HepG2 (cell line): Measurements from ENCODE around the gene ZMYND10. TPM values are rescaled to one million over a fixed set of nuclear protein-coding genes. Genes with fewer than 3 reads are reported as not detected.

Experiments used
- ATF6 ChIP-seq: sonication (generic); formaldehyde crosslinking; conservative IDR thresholded peaks from 2 replicates; pipeline ENCODE4 v1.4.0; 2020; ENCODE audit warnings: missing genetic modification reagents
- CEBPB ChIP-seq: IDR thresholded peaks from 2 replicates; pipeline ENCODE4 v1.6.1; 2011; ENCODE audit warnings: low read depth, low read length, improper control_type of control experiment, borderline replicate concordance
- DBP ChIP-seq: sonication (generic); formaldehyde crosslinking; IDR thresholded peaks from 2 replicates; pipeline ENCODE4 v1.4.0; 2020; ENCODE audit warnings: missing genetic modification reagents; ENCODE audit errors: not compliant biosample characterization
- EEA1 ChIP-seq: sonication (generic); formaldehyde crosslinking; IDR thresholded peaks from 2 replicates; pipeline ENCODE4 v1.5.1; 2020; ENCODE audit warnings: mild to moderate bottlenecking, missing genetic modification reagents, borderline replicate concordance
- ELF4 ChIP-seq: sonication (generic); formaldehyde crosslinking; IDR thresholded peaks from 2 replicates; pipeline ENCODE4 v1.5.0; 2020; ENCODE audit warnings: missing genetic modification reagents, mild to moderate bottlenecking, moderate library complexity, borderline replicate concordance
- FOXA3 ChIP-seq: IDR thresholded peaks from 2 replicates; pipeline ENCODE4 v1.6.1; 2016; ENCODE audit warnings: missing genetic modification reagents, missing compliant biosample characterization
- GTF3A ChIP-seq: sonication (generic); formaldehyde crosslinking; conservative IDR thresholded peaks from 2 replicates; pipeline ENCODE4 v1.4.0; 2020; ENCODE audit warnings: mild to moderate bottlenecking, missing genetic modification reagents
- HMG20B ChIP-seq: conservative IDR thresholded peaks from 2 replicates; pipeline ENCODE4 v1.6.1; 2016; ENCODE audit warnings: missing genetic modification reagents, missing compliant biosample characterization
- HNF1B ChIP-seq: sonication (generic); formaldehyde crosslinking; IDR thresholded peaks from 2 replicates; pipeline ENCODE4 v1.5.1; 2020; ENCODE audit warnings: mild to moderate bottlenecking, moderate library complexity, missing genetic modification reagents
- HNRNPH1 ChIP-seq: fragments of 200-400 bp; formaldehyde crosslinking; optimal IDR thresholded peaks from 2 replicates; pipeline ENCODE3; 2017; ENCODE audit warnings: mild to moderate bottlenecking, low read depth, low read length
- HNRNPL ChIP-seq: fragments of 200-400 bp; formaldehyde crosslinking; IDR thresholded peaks from 2 replicates; pipeline ENCODE4 v1.6.1; 2017; ENCODE audit warnings: mild to moderate bottlenecking, low read depth, low read length
- HOXD1 ChIP-seq: sonication (generic); formaldehyde crosslinking; IDR thresholded peaks from 2 replicates; pipeline ENCODE4 v1.5.0; 2020; ENCODE audit warnings: missing genetic modification reagents
- ISX ChIP-seq: sonication (generic); formaldehyde crosslinking; conservative IDR thresholded peaks from 2 replicates; pipeline ENCODE4 v1.5.0; 2020; ENCODE audit warnings: missing genetic modification reagents
- KLF11 ChIP-seq: IDR thresholded peaks from 2 replicates; pipeline ENCODE4 v1.6.1; 2016; ENCODE audit warnings: missing compliant biosample characterization
- MED1 ChIP-seq: sonication (generic); formaldehyde crosslinking; IDR thresholded peaks from 2 replicates; pipeline ENCODE4 v1.4.0; 2020; ENCODE audit warnings: missing genetic modification reagents
- MEF2D ChIP-seq: sonication (generic); formaldehyde crosslinking; IDR thresholded peaks from 2 replicates; pipeline ENCODE4 v1.5.1; 2020; ENCODE audit warnings: mild to moderate bottlenecking, missing genetic modification reagents
- NR1H2 ChIP-seq: sonication (generic); formaldehyde crosslinking; IDR thresholded peaks from 2 replicates; pipeline ENCODE4 v1.8.1; 2022; ENCODE audit warnings: low read depth, missing genetic modification reagents, borderline replicate concordance
- POLR2AphosphoS2 ChIP-seq: IDR thresholded peaks from 2 replicates; pipeline ENCODE4 v1.6.1; 2011; ENCODE audit warnings: low read depth, low read length, improper control_type of control experiment
- SCMH1 ChIP-seq: sonication (generic); formaldehyde crosslinking; IDR thresholded peaks from 2 replicates; pipeline ENCODE4 v1.9.0; 2021; ENCODE audit warnings: missing genetic modification reagents, mild to moderate bottlenecking, borderline replicate concordance
- TARDBP ChIP-seq: sonication (generic); formaldehyde crosslinking; IDR thresholded peaks from 2 replicates; pipeline ENCODE4 v1.8.0; 2022; ENCODE audit warnings: mild to moderate bottlenecking, missing genetic modification reagents
- TEAD2 ChIP-seq: sonication (generic); formaldehyde crosslinking; IDR thresholded peaks from 2 replicates; pipeline ENCODE4 v1.9.0; 2021; ENCODE audit warnings: missing genetic modification reagents
- ZBTB42 ChIP-seq: sonication (generic); formaldehyde crosslinking; IDR thresholded peaks from 2 replicates; pipeline ENCODE4 v1.5.0; 2020; ENCODE audit warnings: mild to moderate bottlenecking, missing genetic modification reagents
- ZNF235 ChIP-seq: sonication (generic); formaldehyde crosslinking; IDR thresholded peaks from 2 replicates; pipeline ENCODE4 v1.8.1; 2023; ENCODE audit warnings: mild to moderate bottlenecking, missing genetic modification reagents, borderline replicate concordance
- ZNF331 ChIP-seq: sonication (generic); formaldehyde crosslinking; IDR thresholded peaks from 2 replicates; pipeline ENCODE4 v1.4.0; 2020; ENCODE audit warnings: missing genetic modification reagents
- ZNF33A ChIP-seq: sonication (generic); formaldehyde crosslinking; IDR thresholded peaks from 2 replicates; pipeline ENCODE4 v1.5.1; 2020; ENCODE audit warnings: missing genetic modification reagents, mild to moderate bottlenecking, moderate library complexity, borderline replicate concordance
- ZNF773 ChIP-seq: sonication (generic); formaldehyde crosslinking; IDR thresholded peaks from 2 replicates; pipeline ENCODE4 v1.4.0; 2020; ENCODE audit warnings: missing genetic modification reagents, borderline replicate concordance
- ZNF782 ChIP-seq: sonication (generic); formaldehyde crosslinking; IDR thresholded peaks from 2 replicates; pipeline ENCODE4 v1.4.0; 2020; ENCODE audit warnings: missing genetic modification reagents, mild to moderate bottlenecking, borderline replicate concordance
- polyA plus RNA-seq, 8 experiments: library from polyadenylated mRNA; depleted of rRNA in 3 of 8; stranded (reverse) in 7 of 8; unstranded in 1 of 8; fragments of >200 nt; fragmentation: Illumina TruSeq in 4 of 8; extraction: Trizol in 4 of 8; gene quantifications; 2 replicates each; pipeline versions ENCODE4 v1.2.1 to v1.2.3, GENCODE V29; 2011 to 2016; ENCODE audit warnings: low read depth in 4 of 8, missing spikeins in 1 of 8, mixed read lengths in 1 of 8; ENCODE audit not compliant: insufficient read depth in 1 of 8
- total RNA-seq, 5 experiments: library from RNA; depleted of rRNA; stranded (reverse); fragments of >200 nt; fragmentation: Illumina TruSeq; extraction: Trizol; gene quantifications; 2 replicates each; pipeline ENCODE4 v1.2.3, GENCODE V29; 2016; ENCODE audit warnings: low read depth in 1 of 5

ZMYND10 gene
- total and polyA plus RNA-seq, 2 of the 13 experiments (the other 11 are each of a cell fraction or from before 2014, with no cell fraction given), result 0.60 to 0.74 TPM

- peak; percentile 24; the same call in 1 of the 2 replicates for TF ChIP-seq HNF1B (CRISPR knock-in tag)
- TF ChIP-seq ISX (CRISPR knock-in tag), result no peak
- no peak for TF ChIP-seq TEAD2
- no peak for TF ChIP-seq GTF3A (CRISPR knock-in tag)
- no peak for TF ChIP-seq KLF11 (CRISPR knock-in tag)
- TF ChIP-seq POLR2AphosphoS2, result no peak
- peak; percentile 51 for TF ChIP-seq FOXA3 (CRISPR knock-in tag)
- peak; percentile 60 for TF ChIP-seq TARDBP (CRISPR knock-in tag)
- TF ChIP-seq DBP (CRISPR knock-in tag), result no peak
- no peak for TF ChIP-seq ELF4 (CRISPR knock-in tag)
- no peak for TF ChIP-seq ZNF33A
- TF ChIP-seq ZNF235, result no peak; the same call in 1 of the 2 replicates
- TF ChIP-seq ZNF782 (CRISPR knock-in tag), result no peak; the same call in 1 of the 2 replicates
- no peak for TF ChIP-seq EEA1
- TF ChIP-seq NR1H2 (CRISPR knock-in tag), result 0 out of 2 replicates have a peak, but pooled peaks have one; percentile 60
- peak; percentile 95 for TF ChIP-seq HNRNPH1
- TF ChIP-seq MEF2D, result peak; percentile 23; the same call in 1 of the 2 replicates
- TF ChIP-seq HNRNPL, result peak; percentile 42; the same call in 1 of the 2 replicates
- TF ChIP-seq SCMH1 (CRISPR knock-in tag), result no peak
- TF ChIP-seq HOXD1 (CRISPR knock-in tag), result peak; percentile 84
- no peak for TF ChIP-seq ATF6
- TF ChIP-seq ZNF773, result peak; percentile 70; the same call in 1 of the 2 replicates
- TF ChIP-seq HMG20B (CRISPR knock-in tag), result no peak
- peak; percentile 74 for TF ChIP-seq CEBPB
- TF ChIP-seq ZNF331 (CRISPR knock-in tag), result peak; percentile 47; the same call in 1 of the 2 replicates
- no peak; the same call in 1 of the 2 replicates for TF ChIP-seq ZBTB42 (CRISPR knock-in tag)
- TF ChIP-seq MED1 (CRISPR knock-in tag), result peak; percentile 61
Observed at GRCh38 chr3:50298836-50299637, 46.5 kb downstream of the ZMYND10 start, which contains the start of the genes HYAL3 and NAA80 (continued).
